Renal cortex interstitium (tissue), 15 donors: Measurements from ENCODE around the gene CD99L2. TPM values are rescaled to one million over a fixed set of nuclear protein-coding genes. Genes with fewer than 3 reads are reported as not detected.

Source experiments
- DNase-seq, 11 donors: peaks; one replicate each; pipeline ENCODE4 v3.0.0-alpha.2; 2013; ENCODE audit warnings: low read depth in 9 of 11, low spot score in 4 of 11; ENCODE audit errors: extremely low read depth in 1 of 11
- long read RNA-seq, 16 experiments: transcript quantifications; one replicate each; lab custom pipeline, GENCODE V29; 2026
- polyA plus RNA-seq, 3 donors: library from polyadenylated mRNA; unstranded; fragments of 120-200 nt; gene quantifications; one replicate each; pipeline ENCODE4 v1.2.1, GENCODE V29; 2013; ENCODE audit not compliant: insufficient read length in 3 of 3

Gene CD99L2, protein sequence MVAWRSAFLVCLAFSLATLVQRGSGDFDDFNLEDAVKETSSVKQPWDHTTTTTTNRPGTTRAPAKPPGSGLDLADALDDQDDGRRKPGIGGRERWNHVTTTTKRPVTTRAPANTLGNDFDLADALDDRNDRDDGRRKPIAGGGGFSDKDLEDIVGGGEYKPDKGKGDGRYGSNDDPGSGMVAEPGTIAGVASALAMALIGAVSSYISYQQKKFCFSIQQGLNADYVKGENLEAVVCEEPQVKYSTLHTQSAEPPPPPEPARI
- polyA plus RNA-seq, result 10 to 100 TPM; 37.6 to 45.9 (median 39.9) TPM
- long read RNA-seq, donor 1, partial matches to known transcripts, result 0 of 2 reads
- long read RNA-seq, donor 1, other reads (novel, unspliced or antisense), result 0 of 2 reads
- long read RNA-seq, donor 2, transcript CD99L2-203 (11 exons, 3,604 nt), result major isoform, 5 of 5 reads
- long read RNA-seq, donor 2, partial matches to known transcripts, result 0 of 5 reads
- long read RNA-seq, donor 2, other reads (novel, unspliced or antisense), result 0 of 5 reads
- long read RNA-seq, donor 3, partial matches to known transcripts, result 0 of 5 reads
- long read RNA-seq, donor 3, other reads (novel, unspliced or antisense), result 0 of 5 reads
- long read RNA-seq, donor 4, partial matches to known transcripts, result 0 of 4 reads
- long read RNA-seq, donor 4, other reads (novel, unspliced or antisense), result 0 of 4 reads
- long read RNA-seq, donor 5, partial matches to known transcripts, result 0 of 4 reads
- long read RNA-seq, donor 5, other reads (novel, unspliced or antisense), result 0 of 4 reads
- long read RNA-seq, donor 6, partial matches to known transcripts, result 0 of 5 reads
- long read RNA-seq, donor 6, other reads (novel, unspliced or antisense), result 0 of 5 reads
- long read RNA-seq, donor 7, partial matches to known transcripts, result 0 of 5 reads
- long read RNA-seq, donor 7, other reads (novel, unspliced or antisense), result 0 of 5 reads
- long read RNA-seq, donor 8, partial matches to known transcripts, result 0 of 4 reads
- long read RNA-seq, donor 8, other reads (novel, unspliced or antisense), result 0 of 4 reads
- long read RNA-seq, donor 9, partial matches to known transcripts, result 0 of 3 reads
- long read RNA-seq, donor 9, other reads (novel, unspliced or antisense), result 0 of 3 reads
- long read RNA-seq, donor 10, transcript CD99L2-203 (11 exons, 3,604 nt), result major isoform, 6 of 6 reads
- long read RNA-seq, donor 10, partial matches to known transcripts, result 0 of 6 reads
- long read RNA-seq, donor 10, other reads (novel, unspliced or antisense), result 0 of 6 reads
- long read RNA-seq, donor 11, partial matches to known transcripts, result 0 of 1 reads
- long read RNA-seq, donor 11, other reads (novel, unspliced or antisense), result 0 of 1 reads
- long read RNA-seq, donor 12, partial matches to known transcripts, result 0 of 2 reads
- long read RNA-seq, donor 12, other reads (novel, unspliced or antisense), result 0 of 2 reads
- long read RNA-seq, donor 13, partial matches to known transcripts, result 0 of 5 reads
- long read RNA-seq, donor 13, other reads (novel, unspliced or antisense), result 0 of 5 reads
- long read RNA-seq, donor 14, partial matches to known transcripts, result 0 of 4 reads
- long read RNA-seq, donor 14, other reads (novel, unspliced or antisense), result 0 of 4 reads
- long read RNA-seq, donor 15, result 0 reads
- long read RNA-seq, donor 16, transcript CD99L2-203 (11 exons, 3,604 nt), result major isoform, 6 of 8 reads
- long read RNA-seq, donor 16, partial matches to known transcripts, result 0 of 8 reads
- long read RNA-seq, donor 16, other reads (novel, unspliced or antisense), result 0 of 8 reads

DNA sequence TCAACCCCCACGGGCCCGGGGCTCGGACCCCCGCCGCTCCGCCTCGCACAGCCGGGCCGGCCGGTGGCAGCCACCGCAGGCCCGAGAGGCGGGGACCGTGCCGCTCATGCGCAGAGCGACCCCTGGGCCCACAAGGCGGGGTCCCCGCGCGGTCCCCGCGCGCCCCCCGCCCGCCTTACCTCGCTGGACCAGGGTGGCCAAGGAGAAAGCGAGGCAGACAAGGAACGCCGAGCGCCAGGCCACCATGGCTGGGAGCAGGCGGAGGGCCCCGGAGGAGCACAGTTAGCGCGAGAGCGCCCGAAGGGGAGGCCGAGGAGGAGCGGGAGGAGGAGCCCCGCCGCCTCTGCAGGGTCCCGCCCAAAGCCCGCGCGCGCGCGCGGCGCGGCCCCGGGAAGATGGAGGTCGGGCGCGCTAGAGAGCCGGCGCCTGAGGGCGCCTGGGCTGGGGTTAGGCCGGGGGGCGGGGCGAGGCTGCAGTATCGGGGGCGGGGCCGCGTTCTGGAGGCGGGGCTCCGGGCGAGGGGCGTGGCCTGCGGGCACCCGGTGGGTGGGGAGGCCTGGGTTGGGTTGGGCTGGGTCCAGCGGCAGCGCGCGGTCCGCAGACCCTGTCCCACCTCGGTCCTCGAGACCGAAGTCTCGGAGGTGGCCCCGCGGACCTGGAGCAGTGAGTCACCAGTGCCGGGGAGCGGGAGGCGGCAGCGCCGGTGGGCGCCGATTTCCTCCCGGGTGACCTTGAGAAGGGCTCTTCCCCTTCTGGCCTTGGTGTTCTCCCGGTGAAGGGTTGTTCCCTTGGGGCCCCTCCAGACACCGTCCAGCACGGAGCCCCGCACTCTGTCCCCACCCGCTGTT, at the start of gene CD99L2:
Gene CD99L2 (minus strand): TSS at position 326 of the 848 bp plus-strand sequence. CDS start 80 bp downstream, at position 246.
- peak; percentile 53 to 84 (median 75) for DNase-seq

GRCh38 chrX:150944233-150944632, 45.8 kb upstream of the CD99L2 start:
- DNase-seq, result no peak

GRCh38 chrX:150942942-150943594, 44.6 kb upstream of the CD99L2 start:
- DNase-seq, result no peak

- DNase-seq, result no peak
Observed at GRCh38 chrX:150941580-150941979, 43.1 kb upstream of the CD99L2 start.

DNA sequence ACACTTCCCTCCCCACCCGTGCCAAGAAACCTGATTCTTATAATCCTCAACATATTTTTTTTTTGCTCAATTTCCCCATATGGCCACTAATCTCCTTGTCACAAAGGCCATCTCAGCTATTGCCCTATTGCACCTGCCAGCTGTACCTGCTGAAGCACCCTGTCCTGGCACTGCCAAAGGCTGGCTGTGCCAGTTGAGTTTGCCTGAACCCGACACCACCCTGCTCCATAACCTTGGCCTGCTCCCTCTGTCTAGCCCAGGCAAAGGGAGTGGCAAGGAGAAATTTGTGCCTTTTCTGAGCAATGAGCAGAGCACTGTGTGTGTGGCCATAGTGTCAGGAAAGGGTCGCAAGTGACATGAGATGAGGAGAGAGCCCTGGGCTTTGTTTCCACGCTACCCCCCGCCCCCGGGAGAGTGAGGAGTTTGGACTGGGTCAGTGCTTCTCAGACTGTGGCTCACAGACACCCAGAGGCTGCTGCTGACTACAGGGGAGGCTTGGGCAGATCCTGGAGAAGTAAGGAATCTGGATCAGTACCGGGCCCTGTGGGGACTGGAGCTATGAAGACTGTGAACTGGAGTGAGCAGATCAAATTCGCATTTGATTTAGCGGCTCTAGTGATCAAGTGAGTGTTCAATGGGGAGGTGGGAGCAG, 42.5 kb upstream of the CD99L2 start:
- no peak for DNase-seq

GRCh38 chrX:150936556-150936955, 38.1 kb upstream of the CD99L2 start:
- no peak for DNase-seq

DNA sequence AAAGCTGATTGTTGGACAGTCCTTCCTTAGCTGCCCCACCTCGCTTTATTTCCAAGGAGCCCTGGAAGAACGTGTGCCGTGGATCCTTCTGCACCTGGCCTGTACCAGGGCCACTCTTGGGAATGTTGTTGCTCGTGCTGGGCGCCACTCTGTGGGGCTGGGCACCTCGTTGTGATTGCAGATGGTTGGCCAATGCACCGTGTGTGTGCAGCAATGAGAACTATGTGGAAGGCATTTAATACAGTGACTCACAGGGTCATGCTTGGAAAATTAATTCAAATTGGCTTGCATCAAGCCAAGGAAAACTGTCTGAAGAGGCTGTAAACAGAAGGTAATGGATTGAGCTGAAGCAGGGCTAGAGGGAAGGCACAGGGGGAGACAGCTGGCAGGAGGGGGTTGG, 37.0 kb upstream of the CD99L2 start:
- DNase-seq, result peak in 1 of 11 donors; percentile 0

DNA sequence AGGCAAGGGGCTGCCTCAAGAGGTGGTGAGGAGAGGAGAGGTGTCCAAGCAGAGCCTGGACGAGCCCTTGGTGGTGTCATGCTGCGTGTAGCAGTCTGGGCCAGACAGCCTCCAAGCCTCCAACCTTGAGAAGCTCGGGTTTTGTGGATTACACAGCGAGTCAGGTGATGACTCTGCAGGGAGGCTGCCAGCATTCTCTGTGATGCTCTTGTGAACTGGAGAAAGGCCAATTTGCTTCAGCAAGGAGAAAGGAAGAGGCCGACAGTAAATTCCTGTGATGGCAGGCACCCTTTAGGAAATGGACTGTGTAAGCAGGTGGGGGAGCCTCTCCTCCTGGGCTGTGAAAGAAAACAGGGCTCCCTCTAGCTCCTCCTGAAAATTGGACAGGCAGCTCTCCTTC, 36.0 kb upstream of the CD99L2 start:
- DNase-seq, result no peak

GRCh38 chrX:150933945-150934350, 35.5 kb upstream of the CD99L2 start:
- no peak for DNase-seq

GRCh38 chrX:150929058-150929457, 30.6 kb upstream of the CD99L2 start:
- DNase-seq, result no peak

- no peak for DNase-seq
Observed at GRCh38 chrX:150926791-150927190, 28.3 kb upstream of the CD99L2 start.

- no peak for DNase-seq
Observed at GRCh38 chrX:150926304-150926703, 27.8 kb upstream of the CD99L2 start.

- no peak for DNase-seq
Observed at GRCh38 chrX:150919401-150919800, 20.9 kb upstream of the CD99L2 start.

DNA sequence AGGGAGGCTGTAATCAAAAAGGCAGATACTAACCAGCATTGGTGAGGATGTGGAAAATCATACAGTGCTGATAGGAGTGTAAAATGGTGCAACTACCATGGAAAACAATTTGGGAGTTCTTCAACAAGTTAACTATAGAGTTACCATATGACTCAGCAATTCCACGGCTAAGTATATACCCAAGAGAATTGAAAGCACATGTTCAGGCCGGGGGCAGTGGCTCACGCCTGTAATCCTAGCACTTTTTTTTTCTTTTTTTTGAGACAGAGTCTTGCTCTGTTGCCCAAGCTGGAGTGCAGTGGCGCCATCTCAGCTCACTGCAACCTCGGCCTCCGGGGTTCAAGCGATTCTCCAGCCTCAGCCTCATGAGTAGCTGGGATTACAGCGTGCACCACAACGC, 15.0 kb upstream of the CD99L2 start:
- no peak for DNase-seq

DNA sequence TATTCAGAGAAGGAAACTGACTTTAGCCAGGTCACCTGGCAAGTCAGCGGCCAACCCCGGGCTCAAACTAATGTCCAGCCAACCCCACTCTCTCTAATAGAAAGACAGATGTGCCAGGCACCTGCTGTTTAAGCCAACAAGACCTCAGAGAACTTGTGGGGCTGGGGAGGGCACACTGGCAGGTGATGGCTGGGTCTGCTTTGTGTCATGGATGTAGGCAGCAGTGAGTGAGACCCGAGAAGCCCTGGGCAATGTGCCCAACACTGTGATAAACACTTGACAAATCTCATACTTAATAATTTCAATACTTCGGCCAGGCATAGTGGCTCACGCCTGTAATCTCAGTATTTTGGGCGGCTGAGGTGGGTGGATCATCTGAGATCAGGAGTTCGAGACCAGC, 9.0 kb upstream of the CD99L2 start:
- no peak for DNase-seq

DNA sequence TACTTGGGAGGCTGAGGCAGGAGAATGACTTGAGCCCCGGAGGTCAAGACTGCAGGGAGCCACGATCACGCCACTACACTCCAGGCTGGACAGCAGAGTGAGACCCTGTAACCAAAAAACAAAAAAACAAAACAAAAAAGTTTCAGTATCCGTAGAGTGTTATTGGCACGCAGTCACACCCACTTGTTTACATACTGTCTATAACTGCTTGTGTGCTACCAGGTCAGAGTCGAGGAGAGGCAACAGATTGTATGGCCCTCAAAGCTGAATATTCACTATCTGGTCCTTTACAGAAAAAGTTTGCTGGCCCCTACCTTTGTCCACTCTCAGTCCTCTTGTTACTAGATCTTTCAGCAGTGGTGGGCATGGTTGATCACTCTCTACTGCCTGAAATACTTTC, 8.2 kb upstream of the CD99L2 start:
- no peak for DNase-seq
